HepG2 (cell line): Measurements from ENCODE around the gene SNHG17. TPM values are rescaled to one million over a fixed set of nuclear protein-coding genes. Genes with fewer than 3 reads are reported as not detected.

Experiments
- ADNP ChIP-seq: sonication (generic); formaldehyde crosslinking; IDR thresholded peaks from 2 replicates; pipeline ENCODE4 v1.4.0; 2020; ENCODE audit warnings: missing genetic modification reagents
- ARID2 ChIP-seq: sonication (generic); formaldehyde crosslinking; IDR thresholded peaks from 2 replicates; pipeline ENCODE4 v1.8.1; 2022; ENCODE audit warnings: mild to moderate bottlenecking, missing genetic modification reagents, borderline replicate concordance
- KDM2A ChIP-seq: sonication (generic); formaldehyde crosslinking; IDR thresholded peaks from 2 replicates; pipeline ENCODE4 v1.4.0; 2020; ENCODE audit warnings: low read depth, missing genetic modification reagents, borderline replicate concordance
- MIER2 ChIP-seq: IDR thresholded peaks from 2 replicates; pipeline ENCODE4 v1.6.1; 2016; ENCODE audit warnings: missing biosample characterization, missing genetic modification reagents
- PRMT3 ChIP-seq: sonication (generic); formaldehyde crosslinking; IDR thresholded peaks from 2 replicates; pipeline ENCODE4 v1.8.1; 2022; ENCODE audit warnings: low read depth, mild to moderate bottlenecking, moderate library complexity, missing genetic modification reagents, borderline replicate concordance
- RBM22 ChIP-seq: fragments of 200-400 bp; formaldehyde crosslinking; optimal IDR thresholded peaks from 2 replicates; pipeline ENCODE3; 2017; ENCODE audit warnings: mild to moderate bottlenecking, low read length, moderate library complexity
- SETDB1 ChIP-seq: sonication (generic); formaldehyde crosslinking; IDR thresholded peaks from 2 replicates; pipeline ENCODE4 v1.5.1; 2020; ENCODE audit warnings: missing genetic modification reagents, mild to moderate bottlenecking, borderline replicate concordance
- SP2 ChIP-seq: sonication (generic); formaldehyde crosslinking; IDR thresholded peaks from 2 replicates; pipeline ENCODE4 v1.5.1; 2020; ENCODE audit warnings: mild to moderate bottlenecking, missing genetic modification reagents
- ZNF234 ChIP-seq: sonication (generic); formaldehyde crosslinking; conservative IDR thresholded peaks from 2 replicates; pipeline ENCODE4 v1.5.1; 2020; ENCODE audit warnings: mild to moderate bottlenecking, missing genetic modification reagents
- ZNF354B ChIP-seq: sonication (generic); formaldehyde crosslinking; IDR thresholded peaks from 2 replicates; pipeline ENCODE4 v1.8.0; 2022; ENCODE audit warnings: mild to moderate bottlenecking, missing genetic modification reagents
- ZNF720 ChIP-seq: sonication (generic); formaldehyde crosslinking; IDR thresholded peaks from 2 replicates; pipeline ENCODE4 v1.4.0; 2020; ENCODE audit warnings: missing genetic modification reagents
- polyA plus RNA-seq, 8 experiments: library from polyadenylated mRNA; depleted of rRNA in 3 of 8; stranded (reverse) in 7 of 8; unstranded in 1 of 8; fragments of >200 nt; fragmentation: Illumina TruSeq in 4 of 8; extraction: Trizol in 4 of 8; gene quantifications; 2 replicates each; pipeline versions ENCODE4 v1.2.1 to v1.2.3, GENCODE V29; 2011 to 2016; ENCODE audit warnings: low read depth in 4 of 8, missing spikeins in 1 of 8, mixed read lengths in 1 of 8; ENCODE audit not compliant: insufficient read depth in 1 of 8
- total RNA-seq, 5 experiments: library from RNA; depleted of rRNA; stranded (reverse); fragments of >200 nt; fragmentation: Illumina TruSeq; extraction: Trizol; gene quantifications; 2 replicates each; pipeline ENCODE4 v1.2.3, GENCODE V29; 2016; ENCODE audit warnings: low read depth in 1 of 5
- TF ChIP-seq, protein P1 (sequence below): sonication (generic); formaldehyde crosslinking; IDR thresholded peaks from one replicate; pipeline ENCODE4 v1.5.1; 2020; ENCODE audit warnings: mild to moderate bottlenecking, missing genetic modification reagents; ENCODE audit errors: not compliant biosample characterization
- TF ChIP-seq, protein P2 (sequence below): sonication (generic); formaldehyde crosslinking; IDR thresholded peaks from 2 replicates; pipeline ENCODE4 v1.5.1; 2020; ENCODE audit warnings: missing genetic modification reagents, mild to moderate bottlenecking, borderline replicate concordance
- TF ChIP-seq, protein P3 (sequence below): sonication (generic); formaldehyde crosslinking; IDR thresholded peaks from 2 replicates; pipeline ENCODE4 v1.9.0; 2021; ENCODE audit warnings: missing genetic modification reagents, borderline replicate concordance
- TF ChIP-seq, protein P4 (sequence below): IDR thresholded peaks from 2 replicates; pipeline ENCODE4 v1.6.1; 2016

SNHG17 gene
- total and polyA plus RNA-seq, 2 of the 13 experiments (the other 11 are each of a cell fraction or from before 2014, with no cell fraction given): 26.2 to 41.2 TPM

DNA sequence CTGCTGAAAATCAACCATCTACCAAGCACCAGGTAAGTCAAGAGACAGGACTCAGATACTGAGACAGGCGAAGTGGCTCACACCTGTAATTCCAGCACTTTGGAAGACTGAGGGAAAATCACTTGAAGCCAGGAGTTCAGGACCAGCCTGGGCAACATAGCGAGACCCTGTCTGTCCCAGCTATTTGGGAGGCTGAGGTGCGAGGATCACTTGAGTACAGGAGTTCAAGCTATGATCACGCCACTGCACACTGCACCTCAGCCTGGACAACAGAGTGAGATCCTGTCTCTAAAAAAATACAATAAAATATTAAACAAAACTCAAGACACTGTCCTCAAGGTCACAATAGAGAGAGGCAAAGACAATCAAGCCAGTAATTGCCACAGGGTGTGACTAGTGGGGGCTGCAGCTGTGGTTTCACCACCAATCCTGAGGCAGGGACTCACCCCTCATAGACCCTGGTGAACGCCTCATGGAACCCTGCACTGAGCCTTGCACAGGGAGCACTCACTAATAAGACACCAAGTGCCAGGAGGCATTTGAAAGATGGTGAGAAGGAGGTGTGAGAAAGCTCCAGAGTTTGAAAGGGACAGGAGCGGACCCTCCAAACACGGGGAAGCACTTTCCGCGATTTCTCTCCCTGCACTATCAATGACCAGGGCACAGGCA, 1.7 kb downstream of the SNHG17 start (continued):
- TF ChIP-seq, protein P1, sequence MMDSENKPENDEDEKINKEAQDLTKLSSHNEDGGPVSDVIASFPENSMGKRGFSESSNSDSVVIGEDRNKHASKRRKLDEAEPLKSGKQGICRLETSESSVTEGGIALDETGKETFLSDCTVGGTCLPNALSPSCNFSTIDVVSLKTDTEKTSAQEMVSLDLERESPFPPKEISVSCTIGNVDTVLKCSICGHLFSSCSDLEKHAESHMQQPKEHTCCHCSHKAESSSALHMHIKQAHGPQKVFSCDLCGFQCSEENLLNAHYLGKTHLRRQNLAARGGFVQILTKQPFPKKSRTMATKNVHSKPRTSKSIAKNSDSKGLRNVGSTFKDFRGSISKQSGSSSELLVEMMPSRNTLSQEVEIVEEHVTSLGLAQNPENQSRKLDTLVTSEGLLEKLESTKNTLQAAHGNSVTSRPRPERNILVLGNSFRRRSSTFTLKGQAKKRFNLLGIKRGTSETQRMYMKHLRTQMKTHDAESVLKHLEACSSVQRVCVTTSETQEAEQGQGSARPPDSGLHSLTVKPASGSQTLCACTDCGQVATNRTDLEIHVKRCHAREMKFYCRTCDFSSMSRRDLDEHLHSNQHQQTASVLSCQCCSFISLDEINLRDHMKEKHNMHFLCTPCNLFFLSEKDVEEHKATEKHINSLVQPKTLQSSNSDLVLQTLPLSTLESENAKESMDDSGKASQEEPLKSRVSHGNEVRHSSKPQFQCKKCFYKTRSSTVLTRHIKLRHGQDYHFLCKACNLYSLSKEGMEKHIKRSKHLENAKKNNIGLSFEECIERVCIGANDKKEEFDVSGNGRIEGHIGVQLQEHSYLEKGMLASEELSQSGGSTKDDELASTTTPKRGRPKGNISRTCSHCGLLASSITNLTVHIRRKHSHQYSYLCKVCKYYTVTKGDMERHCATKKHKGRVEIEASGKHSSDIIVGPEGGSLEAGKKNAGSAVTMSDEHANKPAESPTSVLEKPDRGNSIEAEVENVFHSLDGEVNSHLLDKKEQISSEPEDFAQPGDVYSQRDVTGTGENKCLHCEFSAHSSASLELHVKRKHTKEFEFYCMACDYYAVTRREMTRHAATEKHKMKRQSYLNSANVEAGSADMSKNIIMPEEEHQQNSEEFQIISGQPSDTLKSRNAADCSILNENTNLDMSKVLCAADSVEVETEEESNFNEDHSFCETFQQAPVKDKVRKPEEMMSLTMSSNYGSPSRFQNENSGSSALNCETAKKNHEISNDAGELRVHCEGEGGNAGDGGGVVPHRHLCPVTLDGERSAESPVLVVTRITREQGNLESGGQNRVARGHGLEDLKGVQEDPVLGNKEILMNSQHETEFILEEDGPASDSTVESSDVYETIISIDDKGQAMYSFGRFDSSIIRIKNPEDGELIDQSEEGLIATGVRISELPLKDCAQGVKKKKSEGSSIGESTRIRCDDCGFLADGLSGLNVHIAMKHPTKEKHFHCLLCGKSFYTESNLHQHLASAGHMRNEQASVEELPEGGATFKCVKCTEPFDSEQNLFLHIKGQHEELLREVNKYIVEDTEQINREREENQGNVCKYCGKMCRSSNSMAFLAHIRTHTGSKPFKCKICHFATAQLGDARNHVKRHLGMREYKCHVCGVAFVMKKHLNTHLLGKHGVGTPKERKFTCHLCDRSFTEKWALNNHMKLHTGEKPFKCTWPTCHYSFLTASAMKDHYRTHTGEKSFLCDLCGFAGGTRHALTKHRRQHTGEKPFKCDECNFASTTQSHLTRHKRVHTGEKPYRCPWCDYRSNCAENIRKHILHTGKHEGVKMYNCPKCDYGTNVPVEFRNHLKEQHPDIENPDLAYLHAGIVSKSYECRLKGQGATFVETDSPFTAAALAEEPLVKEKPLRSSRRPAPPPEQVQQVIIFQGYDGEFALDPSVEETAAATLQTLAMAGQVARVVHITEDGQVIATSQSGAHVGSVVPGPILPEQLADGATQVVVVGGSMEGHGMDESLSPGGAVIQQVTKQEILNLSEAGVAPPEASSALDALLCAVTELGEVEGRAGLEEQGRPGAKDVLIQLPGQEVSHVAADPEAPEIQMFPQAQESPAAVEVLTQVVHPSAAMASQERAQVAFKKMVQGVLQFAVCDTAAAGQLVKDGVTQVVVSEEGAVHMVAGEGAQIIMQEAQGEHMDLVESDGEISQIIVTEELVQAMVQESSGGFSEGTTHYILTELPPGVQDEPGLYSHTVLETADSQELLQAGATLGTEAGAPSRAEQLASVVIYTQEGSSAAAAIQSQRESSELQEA (CRISPR knock-in tag): no peak
- TF ChIP-seq SETDB1 (CRISPR knock-in tag) (no peak), ZNF720 (no peak), SP2 (no peak), PRMT3 (CRISPR knock-in tag) (no peak), ZNF234 (CRISPR knock-in tag) (no peak), ARID2 (CRISPR knock-in tag) (no peak), ZNF354B (CRISPR knock-in tag) (no peak), MIER2 (no peak), KDM2A (0 out of 2 replicates have a peak, but pooled peaks have one; percentile 20), ADNP (CRISPR knock-in tag) (no peak), RBM22 (peak; percentile 65)
- TF ChIP-seq, protein P2, sequence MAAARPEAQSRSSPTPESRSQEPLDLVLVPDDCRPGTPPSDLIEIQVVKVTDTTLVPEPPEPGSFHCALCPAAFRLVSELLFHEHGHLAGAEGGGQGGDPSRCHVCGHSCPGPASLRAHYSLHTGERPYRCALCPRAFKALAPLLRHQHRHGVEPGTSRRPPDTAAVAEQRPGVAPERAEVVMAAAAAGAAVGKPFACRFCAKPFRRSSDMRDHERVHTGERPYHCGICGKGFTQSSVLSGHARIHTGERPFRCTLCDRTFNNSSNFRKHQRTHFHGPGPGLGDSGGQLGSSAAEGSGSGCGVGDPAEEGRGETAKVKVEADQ: no peak
- TF ChIP-seq, protein P3, sequence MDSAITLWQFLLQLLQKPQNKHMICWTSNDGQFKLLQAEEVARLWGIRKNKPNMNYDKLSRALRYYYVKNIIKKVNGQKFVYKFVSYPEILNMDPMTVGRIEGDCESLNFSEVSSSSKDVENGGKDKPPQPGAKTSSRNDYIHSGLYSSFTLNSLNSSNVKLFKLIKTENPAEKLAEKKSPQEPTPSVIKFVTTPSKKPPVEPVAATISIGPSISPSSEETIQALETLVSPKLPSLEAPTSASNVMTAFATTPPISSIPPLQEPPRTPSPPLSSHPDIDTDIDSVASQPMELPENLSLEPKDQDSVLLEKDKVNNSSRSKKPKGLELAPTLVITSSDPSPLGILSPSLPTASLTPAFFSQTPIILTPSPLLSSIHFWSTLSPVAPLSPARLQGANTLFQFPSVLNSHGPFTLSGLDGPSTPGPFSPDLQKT (CRISPR knock-in tag): no peak
- TF ChIP-seq, protein P4, sequence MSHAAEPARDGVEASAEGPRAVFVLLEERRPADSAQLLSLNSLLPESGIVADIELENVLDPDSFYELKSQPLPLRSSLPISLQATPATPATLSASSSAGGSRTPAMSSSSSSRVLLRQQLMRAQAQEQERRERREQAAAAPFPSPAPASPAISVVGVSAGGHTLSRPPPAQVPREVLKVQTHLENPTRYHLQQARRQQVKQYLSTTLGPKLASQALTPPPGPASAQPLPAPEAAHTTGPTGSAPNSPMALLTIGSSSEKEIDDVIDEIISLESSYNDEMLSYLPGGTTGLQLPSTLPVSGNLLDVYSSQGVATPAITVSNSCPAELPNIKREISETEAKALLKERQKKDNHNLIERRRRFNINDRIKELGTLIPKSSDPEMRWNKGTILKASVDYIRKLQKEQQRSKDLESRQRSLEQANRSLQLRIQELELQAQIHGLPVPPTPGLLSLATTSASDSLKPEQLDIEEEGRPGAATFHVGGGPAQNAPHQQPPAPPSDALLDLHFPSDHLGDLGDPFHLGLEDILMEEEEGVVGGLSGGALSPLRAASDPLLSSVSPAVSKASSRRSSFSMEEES (CRISPR knock-in tag): no peak
